H9 (cell line): ENCODE measurements around the gene KCNIP1. TPM values are rescaled to one million over a fixed set of nuclear protein-coding genes. Genes with fewer than 3 reads are reported as not detected.
A peak's percentile ranks its signal among the peaks of the same experiment; 100 is the strongest.

Experiments
- DNase-seq: peaks from one replicate; pipeline ENCODE4 v3.0.0-alpha.2; 2017
- H2AFZ ChIP-seq: one replicate; pipeline ENCODE4 v1.6.1; 2013; ENCODE audit warnings: mild to moderate bottlenecking, low read length, control low read depth, moderate library complexity
- H2AK5ac ChIP-seq: 2 replicates; pipeline ENCODE4 v1.6.1; 2013; ENCODE audit warnings: low read length, control low read depth, mixed read lengths; ENCODE audit not compliant: insufficient read length
- H2BK120ac ChIP-seq: one replicate; pipeline ENCODE4 v1.6.1; 2013; ENCODE audit warnings: low read depth, mild to moderate bottlenecking, low read length, control low read depth, inconsistent platforms; ENCODE audit not compliant: poor library complexity, severe bottlenecking
- H2BK12ac ChIP-seq: 2 replicates; pipeline ENCODE4 v1.6.1; 2013; ENCODE audit warnings: low read length, control low read depth, mixed read lengths, low read depth; ENCODE audit not compliant: insufficient read length
- H2BK15ac ChIP-seq: 2 replicates; pipeline ENCODE4 v1.6.1; 2013; ENCODE audit warnings: low read depth, low read length, control low read depth
- H2BK20ac ChIP-seq: one replicate; pipeline ENCODE4 v1.6.1; 2013; ENCODE audit warnings: low read depth, mild to moderate bottlenecking, low read length, control low read depth, inconsistent platforms; ENCODE audit not compliant: poor library complexity, severe bottlenecking
- H2BK5ac ChIP-seq: 2 replicates; pipeline ENCODE4 v1.6.1; 2013; ENCODE audit warnings: low read length, control low read depth, mixed read lengths; ENCODE audit not compliant: insufficient read length
- H3K14ac ChIP-seq: 2 replicates; pipeline ENCODE4 v1.6.1; 2013; ENCODE audit warnings: low read length, control low read depth; ENCODE audit not compliant: insufficient read depth
- H3K18ac ChIP-seq: 2 replicates; pipeline ENCODE4 v1.6.1; 2013; ENCODE audit warnings: low read depth, mild to moderate bottlenecking, mixed read lengths, low read length, control low read depth; ENCODE audit not compliant: insufficient read length
- H3K23ac ChIP-seq: 2 replicates; pipeline ENCODE4 v1.6.1; 2013; ENCODE audit warnings: low read length, control low read depth, mixed read lengths, low read depth; ENCODE audit not compliant: insufficient read length
- H3K23me2 ChIP-seq: 2 replicates; pipeline ENCODE4 v1.6.1; 2013; ENCODE audit warnings: low read depth, mild to moderate bottlenecking, mixed read lengths, low read length, control low read depth; ENCODE audit not compliant: insufficient read length, poor library complexity, severe bottlenecking
- H3K27ac ChIP-seq: 2 replicates; pipeline ENCODE4 v1.5.1; 2013; ENCODE audit warnings: low read length, control low read depth, mixed read lengths, low read depth; ENCODE audit not compliant: insufficient read length
- H3K27me3 ChIP-seq: 2 replicates; pipeline ENCODE4 v1.6.1; 2013; ENCODE audit warnings: low read length, control low read depth, inconsistent platforms; ENCODE audit not compliant: insufficient read depth
- H3K4ac ChIP-seq: 2 replicates; pipeline ENCODE4 v1.6.1; 2013; ENCODE audit warnings: low read depth, mild to moderate bottlenecking, control low read depth, inconsistent platforms, low read length, moderate library complexity
- H3K4me1 ChIP-seq: 2 replicates; pipeline ENCODE4 v1.6.1; 2013; ENCODE audit warnings: low read length, control low read depth, inconsistent platforms; ENCODE audit not compliant: insufficient read depth
- H3K4me2 ChIP-seq: 2 replicates; pipeline ENCODE4 v1.6.1; 2013; ENCODE audit warnings: low read length, control low read depth, mixed read lengths; ENCODE audit not compliant: insufficient read length, insufficient read depth
- H3K56ac ChIP-seq: 2 replicates; pipeline ENCODE4 v1.6.1; 2013; ENCODE audit warnings: low read depth, mild to moderate bottlenecking, mixed read lengths, low read length, control low read depth; ENCODE audit not compliant: insufficient read length
- H3K79me1 ChIP-seq: 2 replicates; pipeline ENCODE4 v1.6.1; 2013; ENCODE audit warnings: low read depth, mild to moderate bottlenecking, moderate library complexity, low read length, control low read depth, inconsistent platforms; ENCODE audit not compliant: insufficient read depth, poor library complexity, severe bottlenecking
- H3K79me2 ChIP-seq: 2 replicates; pipeline ENCODE4 v1.6.1; 2013; ENCODE audit warnings: low read length, control low read depth, inconsistent platforms; ENCODE audit not compliant: insufficient read depth
- H3K9ac ChIP-seq: 2 replicates; pipeline ENCODE4 v1.6.1; 2013; ENCODE audit warnings: low read length, control low read depth, mixed read lengths; ENCODE audit not compliant: insufficient read length; ENCODE audit errors: extremely low read depth
- H3K9me3 ChIP-seq: one replicate; pipeline ENCODE4 v1.6.1; 2013; ENCODE audit warnings: low read depth, low read length, inconsistent platforms; ENCODE audit not compliant: control insufficient read depth
- H3T11ph ChIP-seq: one replicate; pipeline ENCODE4 v1.6.1; 2013; ENCODE audit warnings: mild to moderate bottlenecking, low read length, control low read depth, inconsistent platforms
- H4K20me1 ChIP-seq: one replicate; pipeline ENCODE4 v1.6.1; 2013; ENCODE audit not compliant: control insufficient read depth, insufficient read length, insufficient read depth
- H4K5ac ChIP-seq: 2 replicates; pipeline ENCODE4 v1.6.1; 2013; ENCODE audit warnings: low read depth, mild to moderate bottlenecking, mixed read lengths, low read length, control low read depth; ENCODE audit not compliant: insufficient read length
- H4K8ac ChIP-seq: replicated peaks from 2 replicates; pipeline ENCODE4 v1.6.1; 2013; ENCODE audit warnings: low read length, control low read depth, mixed read lengths, low read depth; ENCODE audit not compliant: insufficient read length
- H4K91ac ChIP-seq: 2 replicates; pipeline ENCODE4 v1.6.1; 2013; ENCODE audit warnings: low read depth, mild to moderate bottlenecking, moderate library complexity, mixed read lengths, low read length, control low read depth; ENCODE audit not compliant: insufficient read length
- H3K27ac Mint-ChIP-seq, 3 experiments: 2 replicates in 2 of 3; 3 replicates in 1 of 3; pipeline ENCODE4 v1.8.0; 2020 to 2021; ENCODE audit warnings: mixed read lengths in 3 of 3, mild to moderate bottlenecking in 1 of 3, moderate library complexity in 1 of 3
- H3K27me3 Mint-ChIP-seq: 2 replicates; pipeline ENCODE4 v1.8.0; 2021; ENCODE audit warnings: low read depth, mild to moderate bottlenecking, moderate library complexity, mixed read lengths
- H3K36me3 Mint-ChIP-seq, 3 experiments: 2 replicates in 2 of 3; 3 replicates in 1 of 3; pipeline ENCODE4 v1.8.0; 2020 to 2021; ENCODE audit warnings: low read depth in 3 of 3, mixed read lengths in 3 of 3; ENCODE audit not compliant: insufficient read depth in 1 of 3
- H3K4me1 Mint-ChIP-seq, 2 experiments: 2 replicates each; pipeline ENCODE4 v1.8.0; 2020; ENCODE audit warnings: mixed read lengths in 2 of 2
- H3K4me3 Mint-ChIP-seq, 2 experiments: 2 replicates in 1 of 2; 3 replicates in 1 of 2; pipeline ENCODE4 v1.8.0; 2020 to 2021; ENCODE audit warnings: mild to moderate bottlenecking in 2 of 2, mixed read lengths in 2 of 2, moderate library complexity in 1 of 2
- H3K9me3 Mint-ChIP-seq, 2 experiments: 2 replicates in 1 of 2; 3 replicates in 1 of 2; pipeline ENCODE4 v1.8.0; 2020; ENCODE audit warnings: mild to moderate bottlenecking in 2 of 2, mixed read lengths in 2 of 2, moderate library complexity in 1 of 2
- CTCF ChIP-seq: fragments of 200-600 bp; sonication (generic); conservative IDR thresholded peaks from 3 replicates; pipeline ENCODE4 v1.8.0; 2021; ENCODE audit warnings: antibody characterized with exemption, mild to moderate bottlenecking
- WGBS: extraction: QIAGEN DNeasy Blood & Tissue Kit; methylation state at CpG from one replicate; pipeline ENCODE4 v1.1.7; 2013; ENCODE audit warnings: missing lambda C conversion rate, low lambda C conversion rate, mixed read lengths; ENCODE audit not compliant: insufficient read length; ENCODE audit errors: extremely low coverage; 5-methylcytosine and 5-hydroxymethylcytosine counted together
- total RNA-seq: library from RNA; stranded (reverse); gene quantifications from 2 replicates; pipeline ENCODE4 v1.2.1, GENCODE V29; 2021

Gene KCNIP1
- total RNA-seq, 1 experiment from 2014 or later = 0.63 TPM

- Histone ChIP-seq H3K9me3 (no peaks in the 10 kb centered on the region), H4K8ac (no peak overlapping the region), H3K79me1 (no peaks in the 10 kb centered on the region)
Measured at GRCh38 chr5:170520372-170520771, 16.6 kb downstream of the KCNIP1 start.

More at GRCh38 chr5:170520372-170520771, 16.6 kb downstream of the KCNIP1 start:
- Histone ChIP-seq H4K20me1 (no peaks in the 10 kb centered on the region), H3K9ac (no peak overlapping the region), H3K79me2 (no peaks in the 10 kb centered on the region), H3K4me2 (no peak overlapping the region), H3K27me3 (no peaks in the 10 kb centered on the region), H3K4ac (no peak overlapping the region), H3K18ac (no peak overlapping the region), H2BK12ac (no peak overlapping the region), H2AK5ac (no peak overlapping the region), H3K27ac (no peak overlapping the region), H3K4me1 (no peaks in the 10 kb centered on the region; the same call in 1 of the 2 replicates), H3T11ph (no peak overlapping the region), H2BK5ac (no peak overlapping the region), H3K23ac (no peak overlapping the region), H2BK120ac (no peak overlapping the region), H3K23me2 (no peaks in the 10 kb centered on the region), H2AFZ (no peak overlapping the region), H4K91ac (no peak overlapping the region), H2BK20ac (no peak overlapping the region), H2BK15ac (no peak overlapping the region), H3K14ac (no peak overlapping the region; the same call in 1 of the 2 replicates), H4K5ac (no peak overlapping the region), H3K56ac (no peak overlapping the region)
- no peak overlapping the region for H3K4me3 Mint-ChIP-seq
- no peaks in the 10 kb centered on the region for H3K36me3 Mint-ChIP-seq
- H3K9me3 Mint-ChIP-seq = no peaks in the 10 kb centered on the region
- H3K4me1 Mint-ChIP-seq = peaks cover 11 to 19% of the 10 kb centered on the region in 2 experiments
- DNase-seq = no peak
- peak overlapping the region in 1 of 3 experiments; percentile 48; a peak in 1 of 7 replicates for H3K27ac Mint-ChIP-seq
- WGBS = no CpG with 5 or more reads among the region's 6 CpGs
- TF ChIP-seq CTCF = no peak
- H3K27me3 Mint-ChIP-seq = peaks cover 11% of the 10 kb centered on the region
